SK-N-DZ (cell line): ENCODE data around the gene S100A1. TPM values are rescaled to one million over a fixed set of nuclear protein-coding genes. Genes with fewer than 3 reads are reported as not detected.
A peak's percentile ranks its signal among the peaks of the same experiment; 100 is the strongest.
"Not testable (repeated sequence)": the region's sequence is repeated elsewhere in the genome, so short reads cannot be mapped to it uniquely, and the experiment has no call there.

Source experiments
- DNase-seq: peaks from one replicate; pipeline ENCODE4 v3.0.0-alpha.2; 2015; ENCODE audit warnings: low spot score
- polyA plus RNA-seq, 2 experiments: library from polyadenylated mRNA; depleted of rRNA; stranded (reverse); fragments of >200 nt; gene quantifications; 2 replicates each; pipeline ENCODE4 v1.2.3, GENCODE V29; 2014

Gene S100A1
- polyA plus RNA-seq (2014; cell fraction: cytosol; rRNA removed), result 0.63 and 2.2 TPM in 2 replicates
- polyA plus RNA-seq (2014; cell fraction: nucleus; rRNA removed), result 0.28 and 0.47 TPM in 2 replicates

GRCh38 chr1:153627715-153628626, at the start of gene S100A1:
TSS of gene S100A1 (plus strand) at chr1:153628434. CDS start at chr1:153630522, 2,088 bp downstream.
- DNase-seq, result no peak

GRCh38 chr1:153578490-153578889, 49.7 kb upstream of the S100A1 start:
- no peak for DNase-seq

- DNase-seq, result no peak
These were observed 49.3 kb upstream of the S100A1 start for GRCh38 chr1:153578936-153579335.

- not testable (repeated sequence) for DNase-seq
These were observed 45.4 kb upstream of the S100A1 start for GRCh38 chr1:153582836-153583235.

GRCh38 chr1:153583514-153583913, 44.7 kb upstream of the S100A1 start:
- not testable (repeated sequence) for DNase-seq

GRCh38 chr1:153583976-153584375, 44.3 kb upstream of the S100A1 start:
- no peak for DNase-seq

- no peak for DNase-seq
These were observed 43.2 kb upstream of the S100A1 start for GRCh38 chr1:153585006-153585405.

GRCh38 chr1:153586347-153586746, 41.9 kb upstream of the S100A1 start:
- DNase-seq, result no peak

- DNase-seq, result no peak
These were observed 40.9 kb upstream of the S100A1 start for GRCh38 chr1:153587314-153587713.

- not testable (repeated sequence) for DNase-seq
These were observed 40.2 kb upstream of the S100A1 start for GRCh38 chr1:153588033-153588432.

- no peak for DNase-seq
These were observed 39.8 kb upstream of the S100A1 start for GRCh38 chr1:153588482-153588881.

- DNase-seq, result no peak
These were observed 35.5 kb upstream of the S100A1 start for GRCh38 chr1:153592748-153593147.

- DNase-seq, result no peak
These were observed 31.0 kb upstream of the S100A1 start for GRCh38 chr1:153597206-153597605.

GRCh38 chr1:153598309-153599172, 29.7 kb upstream of the S100A1 start:
- DNase-seq, result no peak

- no peak for DNase-seq
These were observed 28.4 kb upstream of the S100A1 start for GRCh38 chr1:153599847-153600246.

GRCh38 chr1:153602749-153603148, 25.5 kb upstream of the S100A1 start:
- DNase-seq, result no peak

GRCh38 chr1:153606194-153606593, 22.0 kb upstream of the S100A1 start:
- DNase-seq, result no peak

GRCh38 chr1:153607381-153607780, 20.9 kb upstream of the S100A1 start:
- DNase-seq, result no peak

- DNase-seq, result no peak
These were observed 20.0 kb upstream of the S100A1 start for GRCh38 chr1:153608089-153608682.

- peak; percentile 73 for DNase-seq
These were observed 19.3 kb upstream of the S100A1 start for GRCh38 chr1:153608742-153609584.

- DNase-seq, result no peak
These were observed 18.7 kb upstream of the S100A1 start for GRCh38 chr1:153609585-153609907.
